HG03575 (cell line): ENCODE measurements around the gene SALL4.
"Not testable (repeated sequence)": the region's sequence is repeated elsewhere in the genome, so short reads cannot be mapped to it uniquely, and the experiment has no call there.

Source experiments
- ATAC-seq: cut with Tn5 transposase; IDR thresholded peaks from one replicate; pipeline ENCODE4 v1.9.1; 2021; ENCODE audit not compliant: unreplicated experiment, insufficient number of reproducible peaks, low FRiP score; ENCODE audit errors: extremely low read depth

Gene SALL4

GRCh38 chr20:51804754-51805153 lies 2.4 kb upstream of the SALL4 start:
- no peak for ATAC-seq

- no peak for ATAC-seq
These were observed 980 bp upstream of the SALL4 start for GRCh38 chr20:51803148-51803854.

DNA sequence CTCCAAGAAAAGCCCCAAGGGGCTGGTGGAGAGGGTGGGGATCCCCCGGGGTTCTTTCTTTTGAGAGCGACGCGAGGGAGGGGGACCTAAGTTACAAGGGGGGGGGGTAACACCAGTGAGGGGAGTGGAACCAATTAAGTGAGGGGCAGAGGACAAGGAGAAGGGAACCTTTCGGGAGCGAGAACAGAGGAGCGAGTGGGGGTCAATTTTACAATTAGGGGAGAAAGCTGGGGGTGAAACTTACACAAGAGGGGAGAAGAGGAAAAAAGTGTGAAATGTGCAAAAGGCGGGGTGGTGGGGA lies 548 bp downstream of the SALL4 start:
- no peak for ATAC-seq

DNA sequence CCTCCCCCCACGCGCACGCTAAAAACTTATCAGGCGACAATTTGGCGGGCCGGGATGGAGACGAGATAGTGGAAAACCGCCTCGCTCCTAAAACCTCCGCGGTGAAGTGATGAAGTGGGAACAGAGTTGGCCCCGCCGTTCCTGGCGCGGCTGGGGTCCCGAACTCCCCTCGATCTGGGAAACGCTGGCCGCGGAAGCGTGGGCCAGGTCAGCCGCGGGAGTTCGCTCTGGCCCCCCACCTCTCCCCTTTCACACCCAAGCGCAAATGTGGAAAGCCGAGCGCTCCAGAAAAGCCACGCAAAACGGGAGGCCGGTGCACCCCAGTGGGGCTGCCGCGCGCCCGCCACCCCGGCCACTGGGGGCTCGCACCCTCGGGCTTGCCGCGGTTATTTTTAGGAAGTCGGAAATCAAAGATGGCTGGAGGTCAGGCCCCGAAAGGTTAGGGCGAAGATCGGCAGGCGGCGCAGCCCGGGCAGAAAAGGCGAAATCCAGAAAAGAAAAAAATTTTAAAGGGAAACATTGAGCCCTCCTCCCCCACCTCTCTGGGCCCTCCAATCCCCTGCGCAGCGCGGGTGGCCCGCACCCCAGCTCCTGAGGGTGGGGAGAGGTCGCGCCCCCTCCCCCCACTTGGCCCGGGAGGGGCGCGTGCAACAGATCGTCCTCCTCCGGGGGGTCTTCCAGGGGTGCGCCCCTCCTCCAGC lies 1.0 kb downstream of the SALL4 start:
- ATAC-seq, result no peak

DNA sequence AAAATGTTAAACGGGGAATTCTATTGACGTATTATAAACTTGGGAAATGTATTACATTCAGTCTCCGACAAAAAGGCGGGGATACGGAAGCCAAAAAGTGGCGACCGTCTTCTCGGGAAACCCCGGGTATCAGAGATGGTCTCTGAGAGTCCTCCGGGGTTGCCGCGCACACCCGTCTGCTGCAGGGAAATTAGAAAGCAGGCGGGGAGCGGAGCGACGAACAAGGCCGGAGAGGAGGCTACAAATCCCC lies 1.5 kb downstream of the SALL4 start:
- no peak for ATAC-seq

DNA sequence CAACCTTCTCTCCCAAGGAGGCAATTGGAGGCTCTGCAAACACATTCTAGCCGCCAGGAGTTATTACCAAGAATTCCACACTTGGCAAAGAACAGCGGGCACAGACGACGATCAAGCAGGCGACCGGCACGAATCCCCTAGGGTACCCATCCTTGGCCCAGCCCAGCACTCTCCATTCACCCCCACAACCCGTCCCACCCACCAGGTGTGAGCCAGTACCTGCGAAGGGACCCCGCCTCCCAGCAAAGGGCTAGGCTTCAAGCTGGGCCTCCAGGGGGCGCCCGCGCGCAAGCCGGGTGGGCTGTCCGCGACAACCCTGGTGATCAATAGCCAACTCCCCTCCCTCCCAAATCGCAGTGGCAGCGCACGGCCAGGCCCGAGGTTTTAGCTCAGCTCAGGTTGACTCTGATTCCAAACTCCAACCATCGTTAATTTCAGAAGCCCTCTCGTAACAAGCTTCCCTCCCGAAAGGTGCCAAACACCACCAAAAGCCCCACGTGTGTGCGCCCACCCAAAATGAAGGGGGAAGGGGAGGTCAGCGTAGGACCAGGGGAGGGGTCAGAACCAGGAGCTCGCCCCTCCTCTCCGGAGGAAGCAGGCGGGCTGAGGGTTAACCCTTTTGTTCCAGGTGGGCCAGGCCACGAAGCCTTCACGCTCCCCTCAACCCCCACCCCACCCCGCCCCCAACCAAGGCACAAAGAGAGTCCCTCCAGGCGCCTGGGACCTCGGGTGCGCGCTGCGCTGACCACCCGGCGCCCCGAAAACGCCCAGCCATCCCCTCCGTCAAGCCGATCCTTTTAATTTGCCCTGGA lies 2.1 kb downstream of the SALL4 start:
- ATAC-seq, result no peak

- ATAC-seq, result no peak
These were observed 2.9 kb downstream of the SALL4 start for GRCh38 chr20:51799401-51799860.

GRCh38 chr20:51797357-51798025 lies 4.8 kb downstream of the SALL4 start:
- no peak for ATAC-seq

DNA sequence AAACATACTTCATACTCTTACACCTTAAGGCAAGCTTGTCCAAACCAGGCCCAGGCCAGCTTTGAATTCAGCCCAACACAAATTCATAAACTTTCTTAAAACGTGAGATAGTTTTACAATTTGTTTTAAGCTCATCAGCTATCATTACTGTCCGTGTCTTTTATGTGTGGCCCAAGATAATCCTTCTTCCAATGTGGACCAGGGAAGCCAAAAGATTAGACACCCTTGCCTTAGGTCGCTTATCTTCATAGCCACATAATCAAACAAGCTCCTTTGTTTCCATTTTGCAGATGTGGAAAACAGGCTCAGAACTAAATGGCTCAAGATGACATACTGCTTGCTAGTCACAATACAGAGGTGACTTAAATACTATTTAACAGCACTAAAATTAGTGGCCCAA lies 6.0 kb downstream of the SALL4 start:
- no peak for ATAC-seq

DNA sequence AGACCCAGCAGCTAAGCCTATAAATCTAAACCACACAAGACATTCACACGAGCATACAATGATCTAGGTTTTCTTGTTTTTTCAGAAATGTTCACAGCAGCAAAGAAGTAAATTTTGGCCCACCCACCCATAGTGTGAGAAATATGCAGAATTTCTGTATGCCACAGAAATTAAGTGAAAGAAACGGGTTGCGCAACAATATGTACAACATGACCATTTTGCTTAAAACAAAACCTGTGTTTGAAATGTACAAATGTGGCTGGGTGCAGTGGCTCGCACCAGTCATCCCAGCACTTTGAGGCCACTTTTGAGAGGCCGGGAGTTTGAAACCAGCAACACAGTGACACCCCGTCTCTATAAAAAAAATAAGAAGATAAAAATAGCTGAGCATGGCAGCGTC lies 9.4 kb downstream of the SALL4 start:
- no peak for ATAC-seq

DNA sequence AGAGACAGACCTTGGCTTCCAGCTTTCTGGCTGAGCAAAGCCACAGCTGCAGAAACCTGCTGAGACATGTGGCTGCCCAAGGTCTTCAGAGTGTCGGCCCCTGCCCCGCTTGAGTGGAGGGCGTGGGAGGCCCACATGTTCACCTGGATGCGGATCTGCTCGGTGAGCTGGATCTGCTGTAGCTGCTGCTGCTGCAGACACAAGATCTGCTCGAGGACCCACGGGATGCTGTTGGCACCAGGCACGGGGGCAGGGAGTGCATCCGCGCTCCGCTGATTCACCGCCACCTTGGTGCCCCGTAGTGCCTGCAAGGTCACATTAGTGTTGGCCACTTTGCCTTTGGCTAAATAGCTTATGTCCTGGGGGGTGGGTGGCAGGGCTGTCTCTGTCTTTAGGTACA lies 10.7 kb downstream of the SALL4 start:
- no peak for ATAC-seq

DNA sequence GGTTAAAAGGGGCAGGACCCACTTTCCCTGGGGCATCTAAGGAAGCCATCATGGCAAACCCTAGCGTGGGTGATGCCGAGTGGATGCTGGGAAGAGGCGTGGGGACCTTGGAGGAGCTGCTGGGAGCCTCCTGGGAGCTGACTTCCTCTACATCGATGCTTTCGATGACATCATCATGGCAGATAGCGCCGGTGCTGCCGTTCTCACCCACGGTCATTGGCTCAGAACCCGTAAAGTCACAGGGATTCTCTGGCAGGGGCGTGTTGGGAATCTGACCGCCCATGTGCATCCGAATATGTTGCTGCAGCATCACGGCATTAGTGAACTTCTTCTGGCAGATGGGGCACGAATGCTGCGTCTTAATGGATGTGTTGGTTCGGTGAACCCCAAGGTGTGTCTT lies 12.1 kb downstream of the SALL4 start:
- ATAC-seq, result no peak

- ATAC-seq, result no peak
These were observed 12.9 kb downstream of the SALL4 start for GRCh38 chr20:51789434-51789833.

DNA sequence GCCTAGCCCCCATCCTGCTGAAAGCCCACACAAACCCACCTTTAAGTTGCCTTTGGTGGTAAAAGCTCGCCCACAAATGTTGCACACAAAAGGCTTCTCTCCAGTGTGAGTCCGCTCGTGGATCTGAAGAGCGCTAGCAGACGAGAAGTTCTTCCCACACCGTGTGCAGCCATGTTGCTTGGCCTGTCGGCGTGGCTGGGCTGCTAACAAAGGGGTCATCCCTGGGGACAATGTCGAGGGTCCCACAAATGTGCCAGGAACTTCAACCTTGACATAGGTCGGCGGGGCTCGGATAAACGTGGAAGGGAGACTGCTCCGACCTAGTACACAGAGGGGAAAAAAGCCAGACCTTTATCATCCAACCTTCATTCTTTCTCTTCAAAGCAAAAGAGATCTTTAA lies 13.5 kb downstream of the SALL4 start:
- no peak for ATAC-seq

GRCh38 chr20:51784299-51784698 lies 18.0 kb downstream of the SALL4 start:
- no peak for ATAC-seq

DNA sequence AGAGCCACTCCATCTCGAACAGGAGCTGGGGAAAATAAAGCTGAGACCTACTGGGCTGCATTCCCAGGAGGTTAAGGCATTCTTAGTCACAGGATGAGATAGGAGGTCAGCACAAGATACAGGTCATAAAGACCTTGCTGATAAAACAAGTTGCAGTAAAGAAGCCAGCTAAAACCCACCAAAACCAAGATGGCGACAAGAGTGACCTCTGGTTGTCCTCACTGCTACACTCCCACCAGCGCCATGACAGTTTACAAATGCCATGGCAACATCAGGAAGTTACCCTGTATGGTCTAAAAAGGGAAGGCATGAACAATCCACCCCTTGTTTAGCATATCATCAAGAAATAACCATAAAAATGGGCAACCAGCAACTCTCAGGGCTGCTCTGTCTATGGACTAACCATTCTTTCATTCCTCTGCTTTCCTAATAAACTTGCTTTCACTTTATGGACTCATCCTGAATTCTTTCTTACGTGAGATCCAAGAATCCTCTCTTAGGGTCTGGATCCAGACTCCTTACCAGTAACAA lies 24.0 kb downstream of the SALL4 start:
- ATAC-seq, result not testable (repeated sequence)

DNA sequence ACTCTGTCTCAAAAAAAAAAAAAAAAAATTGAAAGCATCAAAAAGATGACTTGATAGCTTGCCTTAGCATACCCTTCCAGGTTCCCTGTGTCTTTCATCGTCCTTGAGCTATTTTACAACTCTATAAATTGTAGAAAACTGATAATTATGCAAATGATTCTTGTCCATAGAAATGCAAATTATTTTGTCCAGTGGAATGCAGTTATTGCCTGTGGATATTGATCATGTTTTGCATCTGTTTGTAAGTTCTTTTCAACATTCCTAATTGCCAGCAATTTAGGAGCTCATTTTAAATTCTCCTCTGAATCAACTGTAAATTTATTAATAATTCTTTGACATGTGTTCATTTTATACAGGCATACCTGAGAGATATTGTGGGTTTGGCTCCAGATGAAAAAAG lies 27.1 kb downstream of the SALL4 start:
- no peak for ATAC-seq

DNA sequence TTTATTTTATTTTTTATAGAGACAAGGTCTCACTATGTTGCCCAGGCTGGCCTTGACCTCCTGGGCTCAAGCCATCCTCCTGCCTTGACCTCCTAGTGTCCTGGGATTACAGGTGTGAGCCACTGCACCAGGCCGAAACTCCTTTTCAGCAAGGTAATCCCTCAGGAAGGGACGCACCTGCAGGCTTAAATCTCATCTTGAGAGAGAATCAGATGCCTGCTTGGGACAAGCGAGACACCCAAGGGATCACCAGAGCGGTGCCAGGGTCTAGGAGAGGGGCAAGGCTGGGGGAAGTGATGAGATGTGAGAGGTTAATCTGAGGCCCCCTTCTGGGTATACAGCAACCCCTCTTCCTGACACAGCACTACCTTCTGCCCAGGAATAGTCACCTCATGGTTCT lies 30.1 kb downstream of the SALL4 start:
- no peak for ATAC-seq

- ATAC-seq, result no peak
These were observed 32.2 kb downstream of the SALL4 start for GRCh38 chr20:51769976-51770615.
